Psoas muscle (tissue), 8 donors: ENCODE data around the gene GLI1. TPM values are rescaled to one million over a fixed set of nuclear protein-coding genes. Genes with fewer than 3 reads are reported as not detected.
A peak's percentile ranks its signal among the peaks of the same experiment; 100 is the strongest.
"Not testable (repeated sequence)": the region's sequence is repeated elsewhere in the genome, so short reads cannot be mapped to it uniquely, and the experiment has no call there.

Source experiments
- ATAC-seq, 4 donors: fragments of 200-7000 bp; cut with Tn5 transposase; one replicate each; pipeline ENCODE4 v1.9.1; 2020; ENCODE audit warnings: moderate library complexity in 3 of 4, mild to moderate bottlenecking in 2 of 4
- DNase-seq, 2 donors: peaks; one replicate each; pipeline ENCODE4 v3.0.0-alpha.2; 2020
- H3K27ac ChIP-seq: fragments of 200-600 bp; one replicate; pipeline ENCODE4 v1.8.0; 2022
- H3K27me3 ChIP-seq, 3 donors: fragments of 200-600 bp in 1 of 3; one replicate each; pipeline versions ENCODE4 v1.6.1 to v1.8.0; 2013 to 2022; ENCODE audit warnings: low read length in 2 of 3, mild to moderate bottlenecking in 2 of 3, moderate library complexity in 1 of 3; ENCODE audit not compliant: insufficient read depth in 3 of 3
- H3K36me3 ChIP-seq, 2 donors: fragments of 200-600 bp in 1 of 2; one replicate each; pipeline versions ENCODE4 v1.6.1 to v1.8.0; 2013 to 2022; ENCODE audit warnings: low read depth in 1 of 2, mild to moderate bottlenecking in 1 of 2, moderate library complexity in 1 of 2; ENCODE audit not compliant: insufficient read depth in 1 of 2
- H3K4me1 ChIP-seq: fragments of 200-600 bp; one replicate; pipeline ENCODE4 v1.8.0; 2022
- H3K4me3 ChIP-seq: fragments of 200-600 bp; one replicate; pipeline ENCODE4 v1.8.0; 2022; ENCODE audit warnings: mild to moderate bottlenecking
- H3K9me3 ChIP-seq: fragments of 200-600 bp; one replicate; pipeline ENCODE4 v1.8.0; 2022
- WGBS, 3 donors: extraction: QIAGEN DNeasy Blood & Tissue Kit; methylation state at CpG; one replicate each; pipeline versions ENCODE4 v1.1.6 to v1.1.7; 2013; 5-methylcytosine and 5-hydroxymethylcytosine counted together
- intact Hi-C, 2 donors: fragments of 100-400 bp; cut with DNase I; formaldehyde crosslinking; loops; one replicate each; pipeline versions ENCODE4 v1.11.0 to v1.14.2; 2022
- polyA plus RNA-seq, 3 donors: library from polyadenylated mRNA; stranded (reverse); fragments of 200-250 nt; gene quantifications; one replicate each; pipeline ENCODE4 v1.2.3, GENCODE V29; 2013
- total RNA-seq, 4 donors: library from RNA; stranded (reverse); fragmentation: NEBNext Ultra II Directional in 2 of 4; extraction: Animal tissue kit (Norgen Biotek cat#: 25700) in 2 of 4; gene quantifications; one replicate each; pipeline versions ENCODE4 v1.2.1 to v1.2.4, GENCODE V29; 2021 to 2023
- TF ChIP-seq, protein P1 (sequence below): fragments of 200-600 bp; IDR thresholded peaks from one replicate; pipeline ENCODE4 v1.8.0; 2022; ENCODE audit warnings: antibody characterized with exemption
- donor health status: healthy with polysubstance abuse.
- donor health status: DM: no; HTN: no; CAD: no; lungs with moderate emphysema.
- donor health status: Bipolar disorder and iron deficiency.
- donor health status: healthy.
- donor health status: DM: yes; HTN: yes; CAD: no.
- donor health status: DM: no; HTN: no; CAD: no.
- donor health status: DM: no; HTN: no; CAD: no.
- donor health status: DM: yes; HTN: yes; CAD: no.

The GLI1 gene
- total and polyA plus RNA-seq, 7 donors = 0.07 to 0.86 (median 0.29) TPM; not detected in 1

DNA sequence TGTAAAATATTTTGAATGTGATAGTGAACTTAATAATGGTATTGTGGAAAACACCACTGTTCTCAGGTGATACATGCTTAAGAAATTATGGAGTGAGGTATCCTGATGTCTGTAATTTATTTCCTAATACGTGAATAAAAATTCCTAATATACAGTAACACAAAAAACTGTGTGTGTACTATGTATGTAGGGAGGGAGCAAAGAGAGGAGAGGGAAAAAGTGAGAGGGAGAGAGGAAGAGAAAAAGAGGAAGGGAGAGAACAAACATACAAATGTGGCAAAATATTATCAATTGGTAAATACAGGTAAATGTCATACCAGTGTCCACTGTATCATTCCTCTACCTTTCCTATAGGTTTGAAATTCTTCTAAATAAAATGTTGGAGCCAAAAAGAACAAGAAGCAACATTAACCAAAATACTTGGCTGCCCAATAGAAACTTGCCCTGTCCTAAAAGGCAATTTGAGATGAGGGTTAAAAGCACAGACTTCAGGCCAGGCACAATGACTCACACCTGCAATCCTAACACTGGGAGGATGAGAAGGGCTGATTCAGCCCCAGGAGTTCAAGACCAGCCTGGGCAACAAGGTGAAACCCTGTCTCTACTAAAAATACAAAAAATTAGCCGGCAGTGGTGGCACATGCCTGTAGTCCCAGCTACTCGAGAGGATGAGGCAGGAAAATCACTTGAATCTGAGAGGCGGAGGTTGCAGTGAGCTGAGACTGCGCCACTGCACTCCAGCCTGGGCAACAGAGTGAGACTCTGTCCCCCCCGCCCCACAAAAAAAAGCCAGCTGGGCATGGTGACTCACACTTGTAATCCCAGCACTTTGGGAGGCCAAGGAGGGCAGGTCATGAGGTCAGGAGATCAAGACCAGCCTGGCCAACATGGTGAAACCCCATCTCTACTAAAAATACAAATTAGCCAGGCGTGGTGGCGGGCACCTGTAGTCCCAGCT is 43.3 kb upstream of the GLI1 start:
- Histone ChIP-seq H3K27me3 (no peaks in the 10 kb centered on the region), H3K4me1 (peaks cover 16% of the 10 kb centered on the region), H3K27ac (no peak overlapping the region), H3K4me3 (no peak overlapping the region), H3K9me3 (no peaks in the 10 kb centered on the region), H3K36me3 (peaks cover 0 to 3% of the 10 kb centered on the region in 2 donors)
- ATAC-seq = peak; percentile 68 to 86 (median 77)
- 71 to 84% (median 74%) methylated on average over 8 of the region's 8 CpGs for WGBS, 3 donors
- intact Hi-C loops = no loop called here
- no peak for DNase-seq
- TF ChIP-seq, protein P1, sequence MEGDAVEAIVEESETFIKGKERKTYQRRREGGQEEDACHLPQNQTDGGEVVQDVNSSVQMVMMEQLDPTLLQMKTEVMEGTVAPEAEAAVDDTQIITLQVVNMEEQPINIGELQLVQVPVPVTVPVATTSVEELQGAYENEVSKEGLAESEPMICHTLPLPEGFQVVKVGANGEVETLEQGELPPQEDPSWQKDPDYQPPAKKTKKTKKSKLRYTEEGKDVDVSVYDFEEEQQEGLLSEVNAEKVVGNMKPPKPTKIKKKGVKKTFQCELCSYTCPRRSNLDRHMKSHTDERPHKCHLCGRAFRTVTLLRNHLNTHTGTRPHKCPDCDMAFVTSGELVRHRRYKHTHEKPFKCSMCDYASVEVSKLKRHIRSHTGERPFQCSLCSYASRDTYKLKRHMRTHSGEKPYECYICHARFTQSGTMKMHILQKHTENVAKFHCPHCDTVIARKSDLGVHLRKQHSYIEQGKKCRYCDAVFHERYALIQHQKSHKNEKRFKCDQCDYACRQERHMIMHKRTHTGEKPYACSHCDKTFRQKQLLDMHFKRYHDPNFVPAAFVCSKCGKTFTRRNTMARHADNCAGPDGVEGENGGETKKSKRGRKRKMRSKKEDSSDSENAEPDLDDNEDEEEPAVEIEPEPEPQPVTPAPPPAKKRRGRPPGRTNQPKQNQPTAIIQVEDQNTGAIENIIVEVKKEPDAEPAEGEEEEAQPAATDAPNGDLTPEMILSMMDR = no peak

DNA sequence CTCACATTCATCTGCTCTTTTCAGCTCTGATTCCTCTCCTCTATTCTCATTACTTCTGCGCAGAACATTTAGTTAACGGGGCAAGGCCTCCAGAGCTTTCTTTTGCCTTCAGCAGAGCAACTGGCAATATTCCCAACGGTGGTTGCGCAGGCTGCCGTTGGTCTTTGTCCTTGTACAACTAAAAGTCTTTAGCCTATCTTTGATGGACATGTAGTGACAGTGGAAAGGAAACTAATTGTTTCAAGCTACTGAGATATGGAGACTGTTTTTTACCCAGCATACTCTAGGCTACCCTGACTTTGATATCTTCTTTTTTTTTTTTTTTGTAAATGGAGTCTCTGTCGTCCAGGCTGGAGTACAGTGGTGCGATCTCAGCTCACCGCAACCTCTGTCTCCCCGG is 41.3 kb upstream of the GLI1 start:
- no peak overlapping the region for H3K27ac ChIP-seq
- no peak for ATAC-seq
- H3K36me3 ChIP-seq = peaks cover 0 to 21% of the 10 kb centered on the region in 2 donors
- WGBS, 3 donors = 84 to 86% (median 85%) methylated on average over 9 of the region's 9 CpGs
- H3K4me3 ChIP-seq = no peak overlapping the region
- no peaks in the 10 kb centered on the region for H3K27me3 ChIP-seq
- H3K9me3 ChIP-seq = no peaks in the 10 kb centered on the region
- peaks cover 16% of the 10 kb centered on the region for H3K4me1 ChIP-seq
- TF ChIP-seq, protein P1 = no peak
- intact Hi-C loops = no loop called here
- no peak for DNase-seq

DNA sequence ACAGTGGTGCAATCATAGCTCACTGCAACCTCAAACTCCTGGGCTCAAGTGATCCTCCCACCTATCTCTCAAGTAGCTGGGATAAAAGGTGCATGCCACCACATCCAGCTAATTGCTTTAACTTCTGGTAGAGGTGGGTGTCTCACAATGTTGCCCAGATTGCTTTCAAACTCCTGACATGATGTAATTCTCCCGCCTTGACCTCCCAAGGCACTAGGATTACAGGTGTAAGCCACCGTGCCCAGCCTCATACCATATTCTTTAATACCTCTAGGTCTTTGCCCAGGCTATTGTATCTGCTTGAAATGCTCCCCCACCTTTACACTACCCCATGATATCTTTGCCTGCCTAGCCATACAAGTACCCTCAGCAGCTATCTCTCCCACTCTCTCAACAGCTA is 40.1 kb upstream of the GLI1 start:
- DNase-seq (no peak), ATAC-seq (no peak)
- intact Hi-C loops = no loop called here
- TF ChIP-seq, protein P1 = no peak
- 84 to 100% (median 96%) methylated on average over 2 of the region's 2 CpGs for WGBS, 3 donors
- H3K27ac ChIP-seq = no peak overlapping the region
- H3K27me3 ChIP-seq = no peaks in the 10 kb centered on the region
- no peaks in the 10 kb centered on the region for H3K9me3 ChIP-seq
- H3K4me1 ChIP-seq = peaks cover 16% of the 10 kb centered on the region
- peaks cover 0 to 32% of the 10 kb centered on the region in 2 donors for H3K36me3 ChIP-seq
- no peak overlapping the region for H3K4me3 ChIP-seq

DNA sequence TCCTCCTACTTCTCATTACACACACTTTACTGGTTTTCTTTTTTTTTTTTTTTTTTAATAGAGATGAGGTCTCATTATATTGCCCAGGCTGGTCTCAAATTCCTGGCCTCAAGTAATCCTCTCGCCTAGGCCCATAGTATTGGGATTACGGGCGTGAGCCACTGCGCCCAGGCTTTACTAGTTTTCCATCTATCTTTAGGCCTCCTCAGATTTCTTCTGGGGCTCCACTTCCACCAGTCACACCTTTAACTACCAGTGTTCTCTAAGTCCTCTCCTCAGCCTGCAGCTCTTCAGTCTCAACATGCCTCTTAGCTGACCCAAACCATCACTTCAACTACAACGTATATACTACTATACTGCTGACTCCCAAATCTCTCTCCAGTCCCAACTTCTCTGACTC is 39.1 kb upstream of the GLI1 start:
- no peaks in the 10 kb centered on the region for H3K9me3 ChIP-seq
- H3K27ac ChIP-seq = no peak overlapping the region
- no peaks in the 10 kb centered on the region for H3K27me3 ChIP-seq
- no peak overlapping the region for H3K4me3 ChIP-seq
- WGBS, 3 donors = 71 to 94% (median 80%) methylated on average over 5 of the region's 5 CpGs
- DNase-seq (no peak), ATAC-seq (no peak)
- H3K4me1 ChIP-seq = peaks cover 16% of the 10 kb centered on the region
- intact Hi-C loops = no loop called here
- H3K36me3 ChIP-seq = peaks cover 0 to 34% of the 10 kb centered on the region in 2 donors
- TF ChIP-seq, protein P1 = no peak

DNA sequence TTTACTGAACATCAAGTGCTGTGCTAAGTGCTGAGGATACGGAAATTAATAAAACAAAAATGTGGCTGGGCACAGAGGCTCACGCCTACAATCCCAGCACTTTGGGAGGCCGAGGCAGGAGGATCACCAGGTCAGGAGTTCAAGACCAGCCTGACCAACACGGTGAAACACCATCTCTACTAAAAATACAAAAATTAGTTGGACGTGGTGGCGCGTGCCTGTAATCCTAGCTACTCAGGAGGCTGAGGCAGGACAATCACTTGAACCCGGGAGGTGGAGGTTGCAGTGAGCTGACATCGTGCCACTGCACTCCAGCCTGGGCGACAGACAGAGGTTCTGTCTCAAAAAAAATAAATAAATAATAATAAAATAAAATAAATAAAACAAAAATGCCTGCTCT is 32.6 kb upstream of the GLI1 start:
- H3K9me3 ChIP-seq, H3K4me1 ChIP-seq, intact Hi-C loops, H3K27me3 ChIP-seq, H3K27ac ChIP-seq, DNase-seq, ATAC-seq, H3K4me3 ChIP-seq: not testable (repeated sequence)
- WGBS, 3 donors = 94 to 97% (median 96%) methylated on average over 10 of the region's 10 CpGs
- H3K36me3 ChIP-seq = peaks cover 0 to 29% of the 10 kb centered on the region in 2 donors
